ENCODE results near the gene GLI2.

Gene GLI2

DNA sequence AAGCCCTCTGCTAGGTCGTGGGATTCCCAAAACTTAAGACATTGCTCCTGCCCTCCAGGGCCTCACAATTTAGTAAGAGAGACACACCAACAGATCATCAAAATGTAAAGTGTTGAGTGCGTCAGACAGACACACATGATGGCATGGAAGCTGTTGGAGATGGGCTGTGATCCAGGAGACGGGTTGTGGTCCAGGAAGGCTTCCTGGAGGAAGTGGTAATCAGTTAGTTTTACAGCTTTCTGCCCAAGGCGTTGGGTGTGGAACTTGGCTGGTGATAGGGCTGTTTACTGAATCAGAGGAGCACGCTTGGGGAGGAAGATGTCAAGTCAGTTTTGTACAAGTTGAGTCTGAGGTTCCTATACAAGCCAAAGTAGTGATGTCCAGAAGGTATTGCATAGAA is 24.0 kb upstream of the GLI2 start:
- TF ChIP-seq CEBPB (IDR thresholded peaks at IDR 0.05) (no peak), YY1 (IDR thresholded peaks at IDR 0.05; ENCODE audit: low read depth) (no peak), TCF12 (IDR thresholded peaks at IDR 0.05; ENCODE audit: low read depth) (no peak), EP300 (IDR thresholded peaks at IDR 0.05; ENCODE audit: borderline replicate concordance) (no peak), ZBTB7A (IDR thresholded peaks at IDR 0.05; ENCODE audit: low read depth) (no peak), EGR1 (IDR thresholded peaks at IDR 0.05) (no peak), TAF1 (IDR thresholded peaks at IDR 0.05; ENCODE audit: low read depth) (no peak), NFIC (IDR thresholded peaks at IDR 0.05) (no peak), TEAD4 (IDR thresholded peaks at IDR 0.05) (no peak), RAD21 (IDR thresholded peaks at IDR 0.05; ENCODE audit: low read depth) (no peak), CREB1 (IDR thresholded peaks at IDR 0.05; ENCODE audit: low read depth) (no peak), FOXM1 (IDR thresholded peaks at IDR 0.05; ENCODE audit: borderline replicate concordance, low read depth) (no peak)
- TF ChIP-seq, protein P1, sequence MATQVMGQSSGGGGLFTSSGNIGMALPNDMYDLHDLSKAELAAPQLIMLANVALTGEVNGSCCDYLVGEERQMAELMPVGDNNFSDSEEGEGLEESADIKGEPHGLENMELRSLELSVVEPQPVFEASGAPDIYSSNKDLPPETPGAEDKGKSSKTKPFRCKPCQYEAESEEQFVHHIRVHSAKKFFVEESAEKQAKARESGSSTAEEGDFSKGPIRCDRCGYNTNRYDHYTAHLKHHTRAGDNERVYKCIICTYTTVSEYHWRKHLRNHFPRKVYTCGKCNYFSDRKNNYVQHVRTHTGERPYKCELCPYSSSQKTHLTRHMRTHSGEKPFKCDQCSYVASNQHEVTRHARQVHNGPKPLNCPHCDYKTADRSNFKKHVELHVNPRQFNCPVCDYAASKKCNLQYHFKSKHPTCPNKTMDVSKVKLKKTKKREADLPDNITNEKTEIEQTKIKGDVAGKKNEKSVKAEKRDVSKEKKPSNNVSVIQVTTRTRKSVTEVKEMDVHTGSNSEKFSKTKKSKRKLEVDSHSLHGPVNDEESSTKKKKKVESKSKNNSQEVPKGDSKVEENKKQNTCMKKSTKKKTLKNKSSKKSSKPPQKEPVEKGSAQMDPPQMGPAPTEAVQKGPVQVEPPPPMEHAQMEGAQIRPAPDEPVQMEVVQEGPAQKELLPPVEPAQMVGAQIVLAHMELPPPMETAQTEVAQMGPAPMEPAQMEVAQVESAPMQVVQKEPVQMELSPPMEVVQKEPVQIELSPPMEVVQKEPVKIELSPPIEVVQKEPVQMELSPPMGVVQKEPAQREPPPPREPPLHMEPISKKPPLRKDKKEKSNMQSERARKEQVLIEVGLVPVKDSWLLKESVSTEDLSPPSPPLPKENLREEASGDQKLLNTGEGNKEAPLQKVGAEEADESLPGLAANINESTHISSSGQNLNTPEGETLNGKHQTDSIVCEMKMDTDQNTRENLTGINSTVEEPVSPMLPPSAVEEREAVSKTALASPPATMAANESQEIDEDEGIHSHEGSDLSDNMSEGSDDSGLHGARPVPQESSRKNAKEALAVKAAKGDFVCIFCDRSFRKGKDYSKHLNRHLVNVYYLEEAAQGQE (IDR thresholded peaks at IDR 0.05; ENCODE audit: low read depth): no peak
- TF ChIP-seq, protein P2, sequence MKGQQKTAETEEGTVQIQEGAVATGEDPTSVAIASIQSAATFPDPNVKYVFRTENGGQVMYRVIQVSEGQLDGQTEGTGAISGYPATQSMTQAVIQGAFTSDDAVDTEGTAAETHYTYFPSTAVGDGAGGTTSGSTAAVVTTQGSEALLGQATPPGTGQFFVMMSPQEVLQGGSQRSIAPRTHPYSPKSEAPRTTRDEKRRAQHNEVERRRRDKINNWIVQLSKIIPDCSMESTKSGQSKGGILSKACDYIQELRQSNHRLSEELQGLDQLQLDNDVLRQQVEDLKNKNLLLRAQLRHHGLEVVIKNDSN (IDR thresholded peaks at IDR 0.05): no peak
- TF ChIP-seq, protein P3, sequence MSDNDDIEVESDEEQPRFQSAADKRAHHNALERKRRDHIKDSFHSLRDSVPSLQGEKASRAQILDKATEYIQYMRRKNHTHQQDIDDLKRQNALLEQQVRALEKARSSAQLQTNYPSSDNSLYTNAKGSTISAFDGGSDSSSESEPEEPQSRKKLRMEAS (IDR thresholded peaks at IDR 0.05): no peak

DNA sequence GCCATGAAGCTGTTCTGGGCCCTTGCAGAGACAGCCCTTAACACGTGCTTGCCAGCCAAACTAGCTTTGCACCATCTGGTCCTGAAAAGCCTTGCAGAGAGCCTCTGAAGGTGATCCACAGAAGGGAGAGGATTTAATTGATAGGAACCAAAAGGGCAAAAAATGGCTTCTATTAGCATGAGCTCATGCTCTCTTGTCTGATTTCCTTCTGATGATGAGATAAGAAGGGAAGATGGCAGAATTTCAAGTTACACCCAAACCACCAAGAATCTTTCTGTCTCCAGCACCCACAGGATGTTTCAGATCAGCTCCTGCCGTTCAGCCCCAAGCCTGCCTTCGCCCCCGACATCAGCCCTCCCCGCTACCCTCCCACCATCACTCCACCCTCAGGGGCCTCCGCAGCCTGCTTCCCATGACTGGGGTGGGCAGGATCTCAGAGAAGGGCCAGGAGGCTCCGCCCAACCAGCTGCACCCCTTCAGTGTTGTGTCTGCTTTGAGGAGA is 23.4 kb upstream of the GLI2 start:
- TF ChIP-seq, protein P1 (IDR thresholded peaks at IDR 0.05; ENCODE audit: low read depth): no peak
- no peak for TF ChIP-seq TEAD4 (IDR thresholded peaks at IDR 0.05)
- no peak for TF ChIP-seq ZBTB7A (IDR thresholded peaks at IDR 0.05; ENCODE audit: low read depth)
- TF ChIP-seq TAF1 (IDR thresholded peaks at IDR 0.05; ENCODE audit: low read depth): no peak
- TF ChIP-seq, protein P2 (IDR thresholded peaks at IDR 0.05): no peak
- no peak for TF ChIP-seq YY1 (IDR thresholded peaks at IDR 0.05; ENCODE audit: low read depth)
- no peak for TF ChIP-seq FOXM1 (IDR thresholded peaks at IDR 0.05; ENCODE audit: borderline replicate concordance, low read depth)
- TF ChIP-seq EGR1 (IDR thresholded peaks at IDR 0.05): no peak
- no peak for TF ChIP-seq CREB1 (IDR thresholded peaks at IDR 0.05; ENCODE audit: low read depth)
- TF ChIP-seq, protein P3 (IDR thresholded peaks at IDR 0.05): no peak
- no peak for TF ChIP-seq NFIC (IDR thresholded peaks at IDR 0.05)
- no peak for TF ChIP-seq EP300 (IDR thresholded peaks at IDR 0.05; ENCODE audit: borderline replicate concordance)

DNA sequence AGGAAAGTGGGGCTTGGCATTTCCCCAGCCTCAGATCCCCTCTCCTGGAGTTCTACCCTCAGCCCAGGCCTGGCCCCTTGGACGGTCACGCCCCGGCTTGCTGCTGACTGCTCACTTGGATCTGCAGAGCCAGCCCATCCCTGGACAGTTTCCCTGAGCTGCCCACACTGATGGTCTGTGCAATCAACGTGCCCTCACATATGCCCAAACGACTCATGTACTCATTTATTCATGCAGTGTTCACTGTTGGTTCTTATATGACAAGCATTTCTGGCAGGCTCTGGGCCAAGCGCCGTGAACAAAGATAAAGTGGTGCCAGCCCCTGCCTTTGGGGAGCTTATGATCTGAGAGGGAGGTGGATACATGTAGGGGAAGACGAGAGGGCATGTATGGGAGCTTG is 20.3 kb upstream of the GLI2 start:
- TF ChIP-seq, protein P2 (IDR thresholded peaks at IDR 0.05): no peak
- TF ChIP-seq NFIC (IDR thresholded peaks at IDR 0.05) (no peak), CREB1 (IDR thresholded peaks at IDR 0.05; ENCODE audit: low read depth) (no peak), YY1 (IDR thresholded peaks at IDR 0.05; ENCODE audit: low read depth) (no peak), RAD21 (IDR thresholded peaks at IDR 0.05; ENCODE audit: low read depth) (no peak), EGR1 (IDR thresholded peaks at IDR 0.05) (no peak), EP300 (IDR thresholded peaks at IDR 0.05; ENCODE audit: borderline replicate concordance) (no peak), TAF1 (IDR thresholded peaks at IDR 0.05; ENCODE audit: low read depth) (no peak), CEBPB (IDR thresholded peaks at IDR 0.05) (no peak), FOXM1 (IDR thresholded peaks at IDR 0.05; ENCODE audit: borderline replicate concordance, low read depth) (no peak), TCF12 (IDR thresholded peaks at IDR 0.05; ENCODE audit: low read depth) (no peak), TEAD4 (IDR thresholded peaks at IDR 0.05) (no peak), ZBTB7A (IDR thresholded peaks at IDR 0.05; ENCODE audit: low read depth) (no peak)
- TF ChIP-seq, protein P1 (IDR thresholded peaks at IDR 0.05; ENCODE audit: low read depth): no peak
- TF ChIP-seq, protein P3 (IDR thresholded peaks at IDR 0.05): no peak
